Body of pancreas (tissue), 4 donors: ENCODE data around the gene IFT27. TPM values are rescaled to one million over a fixed set of nuclear protein-coding genes. Genes with fewer than 3 reads are reported as not detected.

Experiments used
- ATAC-seq: fragments of 150-250 bp; one replicate; pipeline ENCODE4 v1.9.1; 2016
- DNase-seq, 4 donors: peaks; one replicate each; pipeline ENCODE4 v3.0.0-alpha.2; 2019
- H3K27ac ChIP-seq, 4 donors: fragments of 200-600 bp; sonication (generic); 1 replicate in 3 of 4; 2 replicates in 1 of 4; pipeline versions ENCODE4 v1.5.1 to v1.6.1; 2016 to 2019; ENCODE audit warnings: mild to moderate bottlenecking in 1 of 4, mixed read lengths in 1 of 4, moderate library complexity in 1 of 4
- H3K27me3 ChIP-seq, 2 donors: fragments of 200-600 bp; sonication (generic); one replicate each; pipeline ENCODE4 v1.6.0; 2016; ENCODE audit warnings: mild to moderate bottlenecking in 1 of 2
- H3K36me3 ChIP-seq, 2 donors: fragments of 200-600 bp; sonication (generic); replicated peaks in 1 of 2; 2 replicates each; pipeline ENCODE4 v1.5.1; 2016; ENCODE audit warnings: low read depth in 2 of 2; ENCODE audit not compliant: insufficient read depth in 1 of 2
- H3K4me1 ChIP-seq: fragments of 200-600 bp; sonication (generic); one replicate; pipeline ENCODE4 v1.6.0; 2016
- H3K4me3 ChIP-seq, 2 donors: fragments of 200-600 bp; sonication (generic); 1 replicate in 1 of 2; 2 replicates in 1 of 2; pipeline ENCODE4 v1.5.1; 2016 to 2019
- H3K9me3 ChIP-seq, 3 donors: fragments of 200-600 bp; sonication (generic); 1 replicate in 2 of 3; 2 replicates in 1 of 3; pipeline ENCODE4 v1.5.1; 2016
- POLR2A ChIP-seq, 3 donors: fragments of 450-650 bp; IDR thresholded peaks; one replicate each; pipeline ENCODE4 v1.6.1; 2016; ENCODE audit warnings: antibody characterized with exemption in 3 of 3, mild to moderate bottlenecking in 2 of 3
- WGBS, 2 donors: methylation state at CpG; one replicate each; pipeline ENCODE4 v1.1.5; 2017; 5-methylcytosine and 5-hydroxymethylcytosine counted together
- intact Hi-C: fragments of 100-400 bp; cut with DNase I; formaldehyde crosslinking; loops from one replicate; pipeline ENCODE4 v1.15.1; 2023
- total RNA-seq, 2 donors: library from RNA; depleted of rRNA; stranded (reverse); fragments of >200 nt; gene quantifications; one replicate each; pipeline ENCODE4 v1.1.0, GENCODE V29; 2016
- TF ChIP-seq, protein P1 (sequence below), 7 experiments: fragments of 450-650 bp in 4 of 7; fragments of 200-600 bp in 3 of 7; sonication (generic) in 3 of 7; IDR thresholded peaks; one replicate each; pipeline ENCODE4 v1.5.1; 2016 to 2019; ENCODE audit warnings: antibody characterized with exemption in 7 of 7

IFT27 gene
- total RNA-seq, 2 donors from 2014 or later: 7.6 to 15.8 TPM

DNA sequence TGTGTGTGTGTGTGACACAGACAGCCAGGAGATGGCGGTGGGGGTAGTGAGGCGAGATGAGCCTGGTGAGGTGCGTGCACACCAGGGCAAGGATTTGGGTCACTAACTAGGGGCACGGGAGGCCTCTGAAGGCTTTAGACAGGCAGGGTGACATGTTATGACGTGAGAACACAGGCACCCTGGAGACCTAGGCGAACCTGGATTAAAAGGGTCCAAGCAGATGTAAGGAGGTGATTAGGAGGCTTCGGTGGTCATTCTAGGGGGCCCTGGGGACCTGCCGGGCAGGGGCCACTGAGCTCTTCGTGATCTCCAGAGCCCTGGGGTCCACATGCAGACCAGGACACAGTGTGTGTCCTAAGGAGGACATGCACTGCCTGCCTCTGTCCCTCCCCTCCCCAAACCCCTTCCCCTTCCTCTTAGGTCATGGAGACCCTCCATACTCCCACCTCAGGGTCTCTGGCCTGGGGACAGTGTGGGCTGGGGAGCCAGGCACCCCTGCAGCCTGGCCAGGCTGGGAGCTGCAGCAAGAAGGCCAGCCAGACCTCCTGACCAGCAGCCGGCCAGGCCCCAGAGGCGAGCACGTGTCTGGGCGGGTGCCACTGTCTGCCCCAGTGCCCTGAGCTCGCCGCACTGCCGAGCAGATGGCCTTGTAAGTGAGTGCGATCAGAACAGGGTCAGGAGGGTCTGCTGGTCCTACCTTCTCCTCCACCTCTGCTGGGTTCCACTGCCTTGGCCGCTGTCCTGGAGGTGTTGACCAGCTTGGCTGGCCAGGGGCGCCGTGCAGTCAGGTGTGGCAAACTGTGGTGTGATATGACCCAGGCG, 32.1 kb downstream of the IFT27 start:
- intact Hi-C loops: no loop called here
- Histone ChIP-seq H3K27me3 (no peaks in the 10 kb centered on the region), H3K27ac (no peak overlapping the region), H3K4me3 (no peak overlapping the region), H3K9me3 (no peaks in the 10 kb centered on the region), H3K36me3 (no peaks in the 10 kb centered on the region), H3K4me1 (no peaks in the 10 kb centered on the region)
- TF ChIP-seq POLR2A (IDR thresholded peaks at IDR 0.05): no peak
- TF ChIP-seq, protein P1, sequence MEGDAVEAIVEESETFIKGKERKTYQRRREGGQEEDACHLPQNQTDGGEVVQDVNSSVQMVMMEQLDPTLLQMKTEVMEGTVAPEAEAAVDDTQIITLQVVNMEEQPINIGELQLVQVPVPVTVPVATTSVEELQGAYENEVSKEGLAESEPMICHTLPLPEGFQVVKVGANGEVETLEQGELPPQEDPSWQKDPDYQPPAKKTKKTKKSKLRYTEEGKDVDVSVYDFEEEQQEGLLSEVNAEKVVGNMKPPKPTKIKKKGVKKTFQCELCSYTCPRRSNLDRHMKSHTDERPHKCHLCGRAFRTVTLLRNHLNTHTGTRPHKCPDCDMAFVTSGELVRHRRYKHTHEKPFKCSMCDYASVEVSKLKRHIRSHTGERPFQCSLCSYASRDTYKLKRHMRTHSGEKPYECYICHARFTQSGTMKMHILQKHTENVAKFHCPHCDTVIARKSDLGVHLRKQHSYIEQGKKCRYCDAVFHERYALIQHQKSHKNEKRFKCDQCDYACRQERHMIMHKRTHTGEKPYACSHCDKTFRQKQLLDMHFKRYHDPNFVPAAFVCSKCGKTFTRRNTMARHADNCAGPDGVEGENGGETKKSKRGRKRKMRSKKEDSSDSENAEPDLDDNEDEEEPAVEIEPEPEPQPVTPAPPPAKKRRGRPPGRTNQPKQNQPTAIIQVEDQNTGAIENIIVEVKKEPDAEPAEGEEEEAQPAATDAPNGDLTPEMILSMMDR (IDR thresholded peaks at IDR 0.05): no peak
- DNase-seq (peak in 2 of 4 donors; percentile 3 to 9), ATAC-seq (no peak)
- 78 to 85% methylated on average over 13 to 21 of the region's 21 CpGs for WGBS, 2 donors

DNA sequence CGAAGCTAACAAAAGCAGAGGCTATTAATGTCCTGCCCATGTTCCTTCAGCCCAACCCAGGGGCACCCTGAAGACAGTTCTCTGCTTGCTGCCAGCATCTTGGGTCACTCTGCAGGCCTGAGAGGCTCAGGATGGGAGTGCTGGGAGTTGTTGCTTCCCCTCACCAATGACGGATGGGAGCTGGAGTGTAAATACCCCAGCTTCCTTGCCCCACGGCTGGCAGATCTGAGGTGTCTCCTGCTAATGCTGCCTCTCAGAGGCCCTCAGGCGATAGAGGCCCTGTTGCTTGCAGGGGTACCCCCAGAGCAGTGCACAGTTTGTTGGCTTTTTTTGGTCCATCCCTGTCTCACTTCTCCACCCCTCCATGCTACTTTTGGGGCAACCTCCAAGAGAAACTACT, 32.9 kb downstream of the IFT27 start:
- H3K27me3 ChIP-seq: no peaks in the 10 kb centered on the region

DNA sequence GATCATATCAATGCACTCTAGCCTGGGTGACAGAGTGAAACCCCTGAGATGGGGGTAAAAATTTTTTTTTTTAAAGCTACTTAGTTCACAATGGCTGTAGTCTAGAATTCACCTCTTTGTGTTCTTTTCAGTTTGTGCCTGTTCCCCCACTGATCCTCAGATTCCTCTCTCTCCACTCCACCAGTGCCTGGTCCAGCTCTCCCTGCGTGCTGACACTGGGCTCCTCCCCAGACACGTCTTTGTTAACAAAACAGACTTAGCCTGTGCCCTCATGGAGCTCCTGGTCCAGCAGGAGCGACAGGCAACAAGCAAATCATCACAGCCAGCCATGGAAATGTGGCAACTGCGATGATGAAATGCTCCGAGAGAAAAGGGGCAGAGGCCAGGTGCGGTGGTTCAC, 34.0 kb downstream of the IFT27 start:
- TF ChIP-seq, protein P1 (IDR thresholded peaks at IDR 0.05): no peak
- no peak for TF ChIP-seq POLR2A (IDR thresholded peaks at IDR 0.05)
- H3K36me3 ChIP-seq: no peaks in the 10 kb centered on the region
- peak in 1 of 4 donors; percentile 1 for DNase-seq
- 31 to 38% methylated on average over 6 of the region's 6 CpGs for WGBS, 2 donors
- H3K4me1 ChIP-seq: no peaks in the 10 kb centered on the region
- H3K9me3 ChIP-seq: no peaks in the 10 kb centered on the region
- intact Hi-C loops: no loop called here
- no peak overlapping the region for H3K4me3 ChIP-seq
- ATAC-seq: no peak
- H3K27me3 ChIP-seq: no peaks in the 10 kb centered on the region
- H3K27ac ChIP-seq: no peak overlapping the region

More for the DNA sequence above, 32.9 kb downstream of the IFT27 start:
- Histone ChIP-seq H3K9me3 (no peaks in the 10 kb centered on the region), H3K4me1 (no peaks in the 10 kb centered on the region), H3K27ac (no peak overlapping the region), H3K4me3 (no peak overlapping the region), H3K36me3 (no peaks in the 10 kb centered on the region)
- ATAC-seq (no peak), DNase-seq (peak in 2 of 4 donors; percentile 4 to 6)
- WGBS, 2 donors: 77 to 100% methylated on average over 1 to 4 of the region's 4 CpGs
- no peak for TF ChIP-seq POLR2A (IDR thresholded peaks at IDR 0.05)
- TF ChIP-seq, protein P1 (IDR thresholded peaks at IDR 0.05): no peak
- intact Hi-C loops: no loop called here

DNA sequence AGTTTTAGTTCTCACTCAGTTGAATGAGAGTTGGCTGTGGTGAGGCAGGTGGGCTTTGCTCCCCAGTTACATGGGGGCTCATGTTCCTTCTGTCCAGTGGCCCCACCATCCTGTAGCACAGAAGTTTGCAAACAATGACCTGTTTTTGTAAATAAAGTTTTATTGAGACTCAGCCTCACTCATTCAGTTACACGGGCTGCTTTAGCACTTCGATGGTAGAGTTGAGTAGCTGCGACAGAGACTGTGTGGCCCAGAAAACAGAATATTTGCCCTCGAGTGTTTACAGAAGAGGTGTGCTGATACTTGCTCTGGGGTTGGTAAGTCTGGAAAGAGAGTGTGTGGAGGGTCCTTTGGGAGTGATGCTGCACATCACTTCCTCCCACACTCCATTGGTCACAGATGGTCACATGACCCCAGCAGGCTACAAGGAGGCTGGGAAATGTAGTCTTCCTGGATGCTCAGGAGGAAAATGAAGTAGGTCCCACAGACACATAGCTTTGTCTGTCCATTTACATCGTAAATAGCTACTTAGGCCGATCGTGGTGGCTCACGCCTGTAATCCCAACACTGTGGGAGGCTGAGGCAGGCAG, 34.6 kb downstream of the IFT27 start:
- Histone ChIP-seq H3K27ac (no peak overlapping the region), H3K4me3 (no peak overlapping the region), H3K27me3 (no peaks in the 10 kb centered on the region), H3K4me1 (no peaks in the 10 kb centered on the region), H3K9me3 (no peaks in the 10 kb centered on the region), H3K36me3 (no peaks in the 10 kb centered on the region)
- no peak for DNase-seq
- no peak for ATAC-seq
- TF ChIP-seq, protein P1 (IDR thresholded peaks at IDR 0.05): no peak
- no peak for TF ChIP-seq POLR2A (IDR thresholded peaks at IDR 0.05)
- WGBS, 2 donors: 73 to 79% methylated on average over 8 of the region's 8 CpGs
- intact Hi-C loops: no loop called here
